GM19351 (cell line): Measurements from ENCODE around the gene IFT27.

Source experiments
- ATAC-seq: cut with Tn5 transposase; IDR thresholded peaks from one replicate; pipeline ENCODE4 v1.9.1; 2021; ENCODE audit warnings: mild to moderate bottlenecking, moderate library complexity; ENCODE audit not compliant: unreplicated experiment

Gene IFT27

DNA sequence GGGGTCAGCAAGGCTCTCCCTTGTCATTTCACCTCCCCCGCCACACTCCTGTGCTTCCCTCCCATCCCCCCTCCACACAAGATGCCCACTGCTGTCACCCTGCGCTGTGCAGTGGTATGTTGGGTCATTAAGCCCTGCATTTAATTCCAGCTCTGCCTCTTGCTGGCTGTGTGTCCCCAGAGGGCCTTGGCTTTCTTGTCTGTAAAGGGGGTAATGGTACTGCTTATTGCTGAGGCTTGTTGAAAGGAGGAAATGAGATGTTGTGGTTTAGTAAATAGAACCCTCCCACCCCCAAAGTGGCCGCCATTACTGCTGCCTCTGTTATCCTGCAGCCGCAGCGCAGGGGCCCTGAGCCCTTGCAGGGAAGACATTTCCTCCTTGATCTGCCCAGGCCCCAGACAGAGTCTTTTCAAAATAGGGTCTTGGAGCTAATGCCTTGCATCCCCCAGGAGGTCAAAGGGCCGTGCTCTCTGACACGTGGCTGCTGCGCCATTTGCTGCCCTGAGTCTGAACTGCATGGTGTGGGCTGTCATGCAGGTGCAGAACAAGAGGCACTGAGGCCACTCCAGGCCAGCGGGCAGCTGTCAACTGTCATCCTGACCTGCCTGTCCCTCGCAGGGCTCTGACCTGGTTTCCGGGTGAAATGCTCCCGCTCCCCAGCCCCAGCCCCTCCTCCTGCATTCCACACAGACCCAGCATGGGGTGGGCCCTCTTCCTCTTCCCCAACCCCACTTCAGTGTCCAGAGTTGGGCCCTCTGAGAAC, 22.2 kb upstream of the IFT27 start:
- no peak for ATAC-seq

DNA sequence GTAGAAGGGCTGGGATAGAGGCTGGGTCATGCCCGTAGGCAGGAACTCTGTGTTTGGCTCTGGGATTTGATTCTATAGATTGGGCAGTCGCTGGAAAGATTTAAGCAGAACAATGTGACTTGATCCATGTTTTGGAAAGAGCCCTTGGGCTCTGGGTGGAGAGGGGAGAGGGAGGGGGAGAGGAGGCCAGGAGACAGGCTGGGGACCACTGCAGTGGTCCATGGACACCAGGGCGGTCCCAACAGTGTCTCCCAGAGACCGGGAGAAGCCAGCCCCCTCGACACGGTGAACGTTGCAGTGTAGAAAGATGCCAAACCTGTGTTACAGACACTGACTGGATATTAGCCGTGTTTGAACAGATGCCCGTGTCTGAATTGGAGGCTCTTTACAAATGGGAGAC, 21.5 kb upstream of the IFT27 start:
- no peak for ATAC-seq

- no peak for ATAC-seq
These were observed 20.7 kb upstream of the IFT27 start for GRCh38 chr22:36796552-36797175.

- ATAC-seq: no peak
These were observed 19.7 kb upstream of the IFT27 start for GRCh38 chr22:36795633-36796032.

DNA sequence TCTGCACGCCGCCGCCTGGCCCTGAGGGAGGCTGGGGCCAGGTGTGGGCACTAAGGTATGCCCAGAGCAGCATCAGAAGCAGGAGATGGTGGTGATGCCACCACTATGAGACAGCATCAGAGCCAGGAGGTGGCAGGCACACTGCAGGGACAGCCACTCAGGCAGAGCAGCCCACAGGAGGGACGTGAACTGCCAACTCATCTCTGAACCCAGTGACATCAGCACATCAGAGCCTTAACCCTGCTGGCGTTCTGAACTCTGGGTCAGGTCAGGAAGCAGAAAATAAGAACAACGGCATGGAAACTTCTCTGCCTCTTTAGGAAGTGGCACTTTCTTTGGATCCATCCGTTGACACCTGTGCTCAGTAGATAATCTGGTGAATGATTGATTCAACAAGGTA, 14.7 kb upstream of the IFT27 start:
- ATAC-seq: no peak

- ATAC-seq: no peak
These were observed 11.5 kb upstream of the IFT27 start for GRCh38 chr22:36787204-36787988.

DNA sequence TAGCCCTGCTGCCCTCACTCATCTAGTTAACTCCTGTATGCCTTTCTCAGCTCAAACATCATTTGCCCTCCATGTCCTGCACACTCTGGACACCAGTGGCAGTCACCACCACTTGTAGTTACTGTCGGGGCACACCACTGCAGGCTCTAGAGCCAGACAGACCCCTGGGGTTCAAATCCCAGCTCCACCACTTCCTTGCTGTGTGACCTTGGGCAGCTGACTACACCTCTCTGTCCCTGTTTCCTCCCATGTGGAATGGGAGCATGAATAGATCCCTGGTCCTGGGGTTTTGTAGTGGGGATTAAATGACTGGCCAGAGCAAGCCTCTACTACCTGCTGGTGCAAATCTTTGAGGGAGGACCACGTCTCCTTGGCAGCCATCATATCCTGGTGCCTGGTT, 7.8 kb upstream of the IFT27 start:
- no peak for ATAC-seq

GRCh38 chr22:36781656-36782627, 6.0 kb upstream of the IFT27 start:
- ATAC-seq: peak; percentile 48

DNA sequence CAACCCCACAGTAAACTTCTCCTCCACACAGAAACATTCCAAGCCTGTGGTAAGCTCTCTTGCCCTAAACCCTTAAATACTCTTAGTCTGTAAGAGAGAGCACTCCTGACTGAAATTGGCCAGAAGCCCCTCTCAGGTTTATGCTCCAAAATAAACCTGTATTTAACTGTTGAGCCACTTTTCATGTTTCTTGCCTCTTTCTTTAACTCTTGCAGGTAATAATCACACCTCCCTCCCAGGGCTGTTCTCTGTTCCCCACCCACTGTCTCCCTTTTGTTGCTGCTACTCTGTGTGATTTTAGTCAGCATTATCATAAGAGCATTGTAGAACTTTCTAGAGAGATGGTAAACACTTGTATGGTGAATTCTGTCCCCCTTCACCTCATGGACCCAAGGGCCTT, 2.1 kb upstream of the IFT27 start:
- no peak for ATAC-seq

DNA sequence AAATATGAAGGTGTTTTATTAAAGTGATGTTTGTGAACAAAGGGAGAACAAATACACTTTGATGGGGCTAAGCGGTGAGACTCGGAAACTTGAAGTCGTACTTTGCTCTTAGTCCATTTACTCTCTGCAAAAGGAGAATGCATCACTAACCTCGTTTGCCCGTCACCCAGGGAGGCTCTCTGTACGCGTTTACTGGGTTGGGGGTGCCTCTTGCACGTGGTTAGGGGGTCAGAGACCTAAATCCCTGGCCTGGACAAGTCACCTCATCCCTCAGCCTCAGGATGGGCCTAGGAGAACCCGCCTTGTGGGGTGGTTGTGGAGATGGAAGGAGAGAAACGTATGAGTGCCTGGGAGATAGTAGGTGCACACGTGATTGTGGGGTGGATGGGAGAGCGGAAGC, 803 bp upstream of the IFT27 start:
- ATAC-seq: no peak

DNA sequence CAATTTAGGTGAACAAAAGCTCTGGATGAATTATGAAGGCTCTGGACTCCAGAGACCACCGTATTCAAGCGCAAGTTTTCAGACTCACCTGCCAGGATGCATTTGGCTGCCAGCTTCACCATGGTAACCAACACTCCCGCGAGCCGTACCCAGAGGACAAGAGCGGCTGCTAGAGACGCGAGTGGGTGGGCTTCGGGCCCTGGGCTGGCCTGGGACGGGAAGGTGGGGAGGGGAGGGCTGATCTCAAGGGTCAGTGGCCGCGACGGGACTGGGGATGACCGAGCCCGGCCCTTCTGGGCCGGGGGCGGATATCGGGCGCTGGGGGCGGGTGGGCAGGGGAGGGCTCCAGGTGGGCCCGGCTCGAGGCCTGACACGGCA, 344 bp downstream of the IFT27 start:
- ATAC-seq: peak; percentile 2

DNA sequence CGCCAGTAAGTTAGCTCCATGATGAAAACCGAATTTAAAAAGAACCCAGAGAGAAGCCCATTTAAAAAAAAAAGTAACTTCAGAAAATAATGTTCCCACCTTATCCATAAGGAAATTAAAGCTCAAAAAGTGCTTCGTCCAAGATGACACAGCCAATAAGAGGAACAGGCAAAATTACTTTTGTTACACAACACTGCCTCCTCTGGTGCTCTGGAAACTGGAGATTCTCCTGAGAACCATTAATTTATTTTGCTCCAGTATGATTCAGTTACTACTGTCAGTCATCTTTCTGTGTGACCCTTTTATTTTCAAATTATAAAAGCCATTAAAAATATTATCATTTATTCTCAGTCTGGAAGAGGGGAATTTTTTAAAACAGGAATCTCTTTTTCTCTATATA, 2.0 kb downstream of the IFT27 start:
- ATAC-seq: no peak

DNA sequence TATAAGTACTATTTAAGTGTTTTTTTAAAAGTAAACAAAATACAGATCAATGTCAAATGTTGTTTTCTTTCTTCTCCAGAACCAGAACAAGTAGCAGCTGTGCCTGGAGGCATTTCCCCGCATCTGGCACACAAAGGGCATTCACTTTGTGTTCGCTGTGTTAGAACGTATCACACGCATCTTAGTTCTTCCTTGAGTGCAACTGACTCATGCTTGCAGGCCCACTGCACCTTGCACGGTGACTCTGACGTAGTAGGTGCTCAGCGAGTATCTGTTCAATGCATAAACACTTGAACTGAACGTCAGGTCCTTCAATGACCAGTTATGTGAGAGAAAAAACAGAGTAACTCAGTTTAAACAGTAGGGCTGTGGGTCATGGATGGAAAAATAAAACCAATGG, 3.5 kb downstream of the IFT27 start:
- ATAC-seq: no peak

DNA sequence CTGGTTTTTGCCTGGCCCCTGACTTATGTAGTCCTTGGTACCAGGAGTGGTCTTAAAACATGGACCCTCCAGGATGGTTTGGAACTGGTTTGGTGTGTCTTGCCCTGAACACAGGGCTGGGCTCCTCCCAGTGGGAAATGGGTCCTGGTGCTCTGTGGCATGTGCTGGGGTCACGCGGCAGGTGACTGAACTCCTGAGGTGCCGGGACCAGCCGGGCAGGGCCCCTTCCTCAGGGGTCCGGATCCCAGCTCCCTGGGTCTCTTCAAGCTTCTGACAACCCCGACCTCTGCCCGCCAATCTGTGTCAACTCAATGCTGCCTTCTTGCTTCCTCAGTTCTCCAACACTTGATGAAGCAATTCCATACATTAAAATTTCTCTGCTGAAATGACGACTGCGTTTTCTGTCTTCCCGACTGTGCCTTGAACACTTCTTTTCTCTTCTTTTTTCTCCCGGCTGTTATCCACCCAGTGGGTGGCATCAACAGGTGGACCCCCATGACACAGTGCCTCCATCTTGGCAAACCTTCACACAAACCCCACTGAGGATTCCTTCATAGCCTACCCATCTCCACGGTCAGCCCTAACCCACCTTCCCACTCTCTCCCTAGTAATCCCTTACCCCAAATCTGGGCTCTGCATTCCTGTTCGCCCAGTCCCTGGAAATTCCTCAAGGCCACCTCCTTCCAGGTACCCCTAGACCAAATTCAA, 4.4 kb downstream of the IFT27 start:
- no peak for ATAC-seq

DNA sequence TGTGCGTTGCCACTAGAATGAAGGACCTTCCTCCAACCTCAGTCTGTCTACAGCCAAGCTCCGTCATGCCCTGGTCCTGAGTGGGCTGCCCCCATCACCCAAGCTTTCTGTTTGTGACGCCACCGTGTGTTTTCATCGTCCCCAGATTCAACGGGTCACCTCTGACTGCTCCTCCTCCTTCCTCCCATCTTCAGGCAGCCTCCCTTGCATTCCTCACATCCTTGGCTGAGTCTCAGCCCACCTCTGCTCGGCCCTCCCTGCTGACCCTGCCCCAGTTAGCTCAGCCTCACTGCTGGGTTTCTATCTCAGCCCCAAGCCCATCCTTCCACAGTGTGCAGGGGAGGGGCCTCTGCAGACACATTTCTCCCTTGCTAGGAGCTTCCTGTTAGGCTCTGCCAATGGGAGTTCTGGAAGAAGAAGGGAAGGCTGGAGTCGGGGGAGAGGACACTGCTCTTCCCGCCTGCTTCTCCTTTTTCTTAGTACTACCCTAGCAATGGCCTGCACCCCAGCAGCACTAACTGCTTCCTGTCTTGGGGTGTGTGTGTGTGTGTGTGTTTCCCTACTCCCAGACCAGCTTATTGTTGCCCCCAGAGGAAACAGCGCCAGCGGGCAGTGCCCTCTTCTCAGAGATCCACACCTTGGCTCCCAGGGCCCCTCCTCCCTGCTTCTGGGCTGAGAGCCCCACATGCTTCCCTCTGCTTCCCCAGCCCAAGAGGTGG, 5.2 kb downstream of the IFT27 start:
- no peak for ATAC-seq

DNA sequence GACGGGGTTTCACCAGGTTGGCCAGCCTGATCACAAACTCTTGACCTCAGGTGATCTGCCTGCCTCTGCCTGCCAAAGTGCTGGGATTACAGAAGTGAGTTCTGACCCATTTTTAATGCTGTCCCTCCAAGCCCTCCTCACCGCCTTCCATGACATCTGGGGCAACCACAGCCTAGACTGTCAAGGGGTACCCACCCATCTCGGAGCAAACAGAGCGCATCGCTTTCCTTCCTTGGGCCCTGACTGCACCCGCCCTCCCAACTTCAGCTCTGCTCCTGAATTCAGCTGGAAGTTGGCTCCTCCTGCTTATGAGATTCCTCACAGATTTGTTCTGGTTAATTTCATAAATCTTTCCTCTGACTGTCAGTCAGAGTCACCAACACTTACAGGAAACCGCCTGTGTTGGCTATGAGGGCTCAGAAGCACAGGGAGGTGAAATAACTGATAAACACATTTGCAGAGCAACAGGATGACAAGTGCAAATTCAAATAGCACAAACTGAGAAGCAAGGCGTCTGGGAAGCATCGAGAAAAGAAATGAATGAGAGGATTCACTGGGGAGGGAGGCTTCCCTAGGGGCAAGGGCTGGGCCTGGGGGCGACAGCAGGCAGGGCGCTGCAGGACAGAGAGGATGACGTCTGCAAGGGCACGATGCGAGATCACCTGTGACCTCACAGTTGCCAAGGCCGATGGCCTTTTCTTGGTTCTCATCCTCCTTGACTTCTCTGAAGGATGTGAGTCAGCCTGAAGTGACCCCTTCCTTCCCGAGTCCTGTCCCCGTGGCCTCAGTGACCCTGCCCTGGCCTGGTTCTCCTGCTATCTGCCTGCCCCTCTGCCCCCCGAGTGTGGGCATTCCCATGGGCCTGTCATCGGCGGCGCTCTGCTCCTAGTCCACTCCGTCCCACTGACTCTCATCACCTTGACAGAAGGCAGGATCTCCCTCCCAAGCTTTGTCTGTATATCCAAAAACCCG, 6.1 kb downstream of the IFT27 start:
- no peak for ATAC-seq

- ATAC-seq: no peak
These were observed 7.3 kb downstream of the IFT27 start for GRCh38 chr22:36768616-36769015.

DNA sequence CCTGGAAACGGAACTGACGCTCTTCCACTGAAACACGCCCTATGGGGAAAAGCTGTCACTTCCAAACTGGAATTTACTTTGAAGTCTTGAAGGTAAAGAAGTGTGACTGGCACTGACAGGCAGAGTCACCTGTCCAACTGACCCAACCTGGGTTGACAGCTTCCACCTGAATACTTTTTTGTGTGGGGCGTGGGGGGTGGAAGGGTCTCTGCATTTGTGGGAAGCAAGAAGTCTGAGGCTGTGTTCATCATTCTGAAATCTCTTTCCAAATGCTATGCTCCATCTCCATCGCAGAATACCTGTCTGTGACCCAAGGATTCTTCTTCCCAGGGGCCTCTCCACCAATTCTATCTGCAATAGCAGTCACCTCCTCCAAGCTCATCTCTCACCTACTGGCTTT, 7.8 kb downstream of the IFT27 start:
- ATAC-seq: no peak
